Activated CD8-positive, alpha-beta memory T cell treated with anti-CD3 and anti-CD28 coated beads, Interleukin-2, amount 50 U/mL, for 24 hours (primary cell): Measurements from ENCODE around the gene SRGAP2B.
"Not testable (repeated sequence)": the region's sequence is repeated elsewhere in the genome, so short reads cannot be mapped to it uniquely, and the experiment has no call there.

Experiments
- DNase-seq: peaks from one replicate; pipeline ENCODE4 v3.0.0-alpha.2; 2020; ENCODE audit errors: extremely low read depth

SRGAP2B gene

DNA sequence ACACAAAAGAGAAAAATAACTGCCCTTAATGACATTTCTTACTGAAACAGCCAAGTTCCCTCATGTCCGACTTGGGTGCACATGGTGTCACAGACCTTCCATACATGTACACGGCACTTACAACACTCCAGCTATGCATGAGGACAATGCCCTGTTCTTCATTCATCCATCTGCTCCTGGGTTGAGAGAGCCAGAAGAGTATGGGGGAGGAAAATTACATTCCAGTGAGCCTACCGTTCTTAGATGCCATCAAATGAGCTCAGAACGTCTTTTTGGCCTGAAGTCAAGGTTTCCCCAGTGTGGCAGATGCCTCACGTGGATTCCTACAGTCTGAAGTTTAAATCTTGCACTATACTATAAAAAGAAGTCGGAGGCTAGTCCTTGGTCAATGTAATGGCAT is 194.3 kb downstream of the SRGAP2B start:
- not testable (repeated sequence) for DNase-seq

DNA sequence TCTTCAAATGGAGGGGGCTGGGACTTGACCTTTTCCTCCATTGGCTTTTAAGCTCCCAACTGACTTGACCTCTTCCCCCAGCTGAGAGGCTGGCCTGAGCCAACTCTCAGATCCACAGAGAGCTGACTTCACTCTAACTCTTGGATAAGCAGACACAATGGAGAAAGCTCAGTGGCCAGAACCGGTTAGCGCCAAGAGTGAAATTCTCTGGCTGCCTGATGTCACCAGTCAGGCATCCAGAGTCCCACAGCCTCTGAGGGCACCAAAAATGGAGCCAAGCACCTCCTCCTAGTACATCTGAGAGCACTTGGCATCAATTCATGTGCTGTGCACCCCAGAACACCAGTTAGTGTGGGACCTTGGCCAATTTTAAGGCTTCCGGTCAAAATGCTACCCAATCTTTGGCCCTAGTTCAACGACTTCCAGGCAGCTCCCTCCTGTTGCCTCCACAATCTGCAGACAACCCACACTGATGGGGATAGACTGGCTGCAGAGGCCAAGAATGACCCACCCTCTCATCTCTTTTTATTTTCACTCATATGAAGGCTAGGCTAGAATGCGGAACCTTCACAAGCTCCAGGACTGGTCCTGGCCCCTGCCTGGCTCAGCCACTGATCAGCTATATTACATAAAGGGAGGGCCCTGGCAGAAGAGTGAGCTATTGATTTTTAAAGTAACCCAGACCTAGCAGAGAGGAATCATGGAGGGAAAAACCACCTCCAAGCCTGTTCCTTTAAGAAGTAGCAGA is 200.5 kb downstream of the SRGAP2B start:
- DNase-seq = not testable (repeated sequence)

DNA sequence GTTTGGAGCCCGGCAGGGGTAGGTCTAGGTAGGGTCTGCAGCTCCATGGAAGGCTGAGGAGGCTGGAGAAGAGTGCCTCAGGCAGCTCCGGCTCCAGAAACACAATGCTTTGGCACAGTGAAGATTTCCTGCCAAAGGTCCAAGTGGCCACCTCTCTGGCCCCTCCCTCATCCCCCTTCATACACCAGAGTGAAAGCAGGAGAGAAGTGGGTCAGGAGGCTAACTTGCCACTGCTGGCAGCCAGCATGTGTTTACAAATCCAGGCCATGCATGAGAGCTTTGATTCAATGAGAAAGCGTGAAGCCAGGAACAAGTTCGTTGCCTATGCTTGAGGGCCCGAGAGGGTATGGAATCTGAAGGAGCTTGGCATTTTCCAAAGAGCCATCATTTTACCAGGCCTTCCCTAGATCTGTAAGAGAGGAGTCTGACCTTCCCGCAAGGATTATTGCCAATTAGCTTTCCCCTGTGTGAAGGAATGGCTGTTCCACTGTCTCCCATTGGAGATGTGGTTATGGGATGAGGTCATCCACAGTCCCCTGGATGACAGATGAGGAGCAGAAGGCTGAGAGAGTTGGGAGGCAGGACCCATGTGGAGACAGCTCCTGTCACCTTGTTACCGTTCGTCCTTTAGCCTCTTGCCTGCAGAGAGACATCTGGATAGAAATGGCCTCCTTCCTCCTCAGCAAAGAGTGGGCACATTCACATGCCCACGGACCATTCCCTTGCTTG is 201.3 kb downstream of the SRGAP2B start:
- DNase-seq = not testable (repeated sequence)

DNA sequence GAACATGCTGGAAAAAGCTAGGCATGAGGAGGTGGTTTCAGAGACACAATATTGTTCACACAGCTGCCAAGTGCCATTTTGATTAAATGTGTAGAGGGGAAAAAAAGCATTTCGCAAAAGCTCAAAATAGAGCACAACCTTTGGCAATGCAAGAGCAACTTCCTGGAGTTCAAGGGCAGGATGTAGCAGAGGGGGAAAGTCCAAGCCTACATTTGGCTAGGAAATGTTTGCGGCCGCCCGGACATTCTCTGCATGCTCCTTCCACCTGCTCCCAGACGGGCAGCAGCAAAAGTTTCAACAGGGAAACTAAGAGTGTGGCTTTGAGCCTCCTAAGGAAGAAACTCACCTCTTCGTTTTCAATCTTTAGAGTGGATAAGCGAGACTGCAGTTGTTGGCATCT is 202.1 kb downstream of the SRGAP2B start:
- DNase-seq = not testable (repeated sequence)

DNA sequence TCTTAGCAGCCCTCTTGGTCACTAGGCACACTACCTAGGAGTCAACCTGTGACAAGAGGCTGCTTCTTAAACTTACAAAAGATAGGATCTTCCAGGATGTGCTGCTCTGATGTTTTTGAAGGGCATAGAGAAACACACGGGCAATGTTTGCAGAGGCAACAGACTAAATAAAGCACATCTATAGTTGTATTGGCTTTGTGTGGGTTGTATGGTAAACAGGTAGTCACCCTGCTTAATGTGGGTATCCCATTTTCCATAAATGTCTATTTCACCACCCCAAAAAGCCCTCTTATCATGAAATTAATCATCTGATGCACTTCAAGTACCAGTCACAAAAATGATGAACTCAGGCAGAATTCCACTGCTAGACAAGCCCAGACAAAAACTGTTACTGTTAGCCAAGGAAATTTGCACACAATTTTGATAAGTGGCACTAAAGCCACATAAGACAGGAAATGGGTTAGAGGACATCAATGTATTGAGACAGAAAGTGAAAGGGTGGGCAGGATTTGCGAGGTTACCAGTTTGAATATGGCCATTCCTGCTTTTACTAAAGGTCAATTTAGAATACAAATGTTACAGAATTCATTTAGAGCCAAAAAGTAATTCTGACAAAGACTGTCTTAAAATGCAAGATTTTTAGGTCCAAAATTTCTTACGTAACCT is 205.5 kb downstream of the SRGAP2B start:
- DNase-seq = not testable (repeated sequence)

DNA sequence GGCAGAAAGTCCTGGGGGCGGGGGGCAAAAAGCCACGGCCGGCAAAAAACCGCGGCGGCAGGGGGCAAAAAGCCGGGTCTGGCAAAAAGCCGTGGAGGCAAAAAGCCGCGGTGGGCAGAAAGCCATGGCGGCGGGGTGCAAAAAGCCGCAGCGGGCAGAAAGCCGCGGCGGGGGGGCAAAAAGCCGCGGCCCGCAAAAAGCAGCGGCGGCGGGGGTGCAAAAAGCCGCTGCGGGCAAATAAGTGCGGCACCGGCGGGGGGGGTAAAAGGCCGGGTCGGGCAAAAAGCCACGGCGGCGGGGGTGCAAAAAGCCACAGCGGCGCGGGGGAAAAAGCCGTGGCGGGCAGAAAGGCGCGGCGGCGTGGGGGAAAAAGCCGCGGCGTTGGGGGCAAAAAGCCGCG is 212.1 kb downstream of the SRGAP2B start:
- DNase-seq = not testable (repeated sequence)

DNA sequence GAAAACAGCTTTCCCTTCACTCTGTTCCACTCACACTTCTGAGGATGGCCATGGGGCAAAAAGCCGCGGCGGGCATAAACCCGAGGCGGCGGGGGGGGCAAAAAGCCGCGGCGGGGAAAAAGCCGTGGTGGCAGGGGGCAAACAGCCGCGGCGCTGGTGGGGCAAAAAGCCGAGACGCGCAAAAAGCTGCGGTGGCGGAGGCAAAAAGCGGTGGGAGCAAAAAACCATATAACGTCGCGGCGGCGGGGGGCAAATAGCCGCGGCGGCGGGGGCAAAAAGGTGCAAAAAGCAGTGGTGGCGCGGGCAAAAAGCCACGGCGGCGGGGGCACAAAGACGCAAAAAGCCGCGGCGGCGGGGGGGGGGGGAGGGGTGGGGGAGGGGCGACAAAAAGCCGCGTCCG is 212.8 kb downstream of the SRGAP2B start:
- DNase-seq = not testable (repeated sequence)

DNA sequence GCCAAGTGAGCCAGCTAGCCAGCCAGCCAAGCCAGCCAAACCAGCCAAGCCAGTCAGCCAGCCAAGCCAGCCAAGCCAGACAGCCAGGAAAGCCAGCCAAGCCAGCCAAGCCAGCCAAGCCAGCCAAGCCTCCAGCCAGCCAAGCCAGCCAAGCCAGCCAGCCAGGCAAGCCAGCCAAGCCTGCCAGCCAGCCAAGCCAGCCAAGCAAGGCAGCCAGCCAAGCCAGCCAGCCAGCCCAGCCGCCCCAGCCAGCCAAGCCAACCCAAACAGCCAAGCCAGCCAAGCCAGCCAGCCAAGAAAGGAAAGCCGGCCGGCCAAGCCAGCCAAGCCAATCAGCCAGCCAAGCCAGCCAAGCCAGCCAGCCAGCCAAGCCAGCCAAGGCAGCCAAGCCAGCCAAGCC is 236.5 kb downstream of the SRGAP2B start:
- not testable (repeated sequence) for DNase-seq
